Ishikawa (cell line): ENCODE data around the gene HS3ST2.

Experiments
- CEBPB ChIP-seq: IDR thresholded peaks from 2 replicates; pipeline ENCODE4 v1.6.1; 2012
- EP300 ChIP-seq: IDR thresholded peaks from 2 replicates; pipeline ENCODE4 v1.6.1; 2012; ENCODE audit warnings: borderline replicate concordance
- RAD21 ChIP-seq: IDR thresholded peaks from 2 replicates; pipeline ENCODE4 v1.6.1; 2012; ENCODE audit warnings: low read depth

- TF ChIP-seq CEBPB (no peak), RAD21 (no peak), EP300 (no peak)
Observed at GRCh38 chr16:22838681-22839080, 24.7 kb downstream of the HS3ST2 start.
